Measurements from ENCODE around the gene EEF2KMT.
A peak's percentile ranks its signal among the peaks of the same experiment; 100 is the strongest.

The EEF2KMT gene

DNA sequence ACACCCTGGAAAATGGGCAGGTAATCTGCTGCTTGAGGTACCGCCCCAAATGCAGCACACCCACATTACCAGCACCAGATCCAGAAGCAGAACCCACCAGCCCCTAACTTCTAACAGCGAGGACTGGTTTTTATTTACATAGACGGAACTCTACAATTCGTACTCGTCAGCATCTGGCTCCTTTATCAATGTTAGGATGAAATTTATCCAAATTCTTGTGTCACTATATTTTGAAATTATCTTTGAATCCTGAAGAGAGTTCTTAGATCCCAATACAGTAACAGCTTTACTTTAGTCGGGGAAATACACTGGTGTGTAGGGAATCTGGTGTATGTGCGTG, 26.3 kb downstream of the EEF2KMT start:
- peak overlapping the region; percentile 94 for H2AFZ ChIP-seq (ENCODE audit: low read length)
- no peaks in the 10 kb centered on the region for H3K27me3 ChIP-seq (ENCODE audit: insufficient read depth, low read length, poor library complexity, severe bottlenecking)
- peak overlapping the region; percentile 72 for H3K9ac ChIP-seq (ENCODE audit: low read depth, low read length, poor library complexity, severe bottlenecking)
- TF ChIP-seq EZH2phosphoT487 (IDR thresholded peaks at IDR 0.05; ENCODE audit: borderline replicate concordance) = no peak
- TF ChIP-seq, protein P1, sequence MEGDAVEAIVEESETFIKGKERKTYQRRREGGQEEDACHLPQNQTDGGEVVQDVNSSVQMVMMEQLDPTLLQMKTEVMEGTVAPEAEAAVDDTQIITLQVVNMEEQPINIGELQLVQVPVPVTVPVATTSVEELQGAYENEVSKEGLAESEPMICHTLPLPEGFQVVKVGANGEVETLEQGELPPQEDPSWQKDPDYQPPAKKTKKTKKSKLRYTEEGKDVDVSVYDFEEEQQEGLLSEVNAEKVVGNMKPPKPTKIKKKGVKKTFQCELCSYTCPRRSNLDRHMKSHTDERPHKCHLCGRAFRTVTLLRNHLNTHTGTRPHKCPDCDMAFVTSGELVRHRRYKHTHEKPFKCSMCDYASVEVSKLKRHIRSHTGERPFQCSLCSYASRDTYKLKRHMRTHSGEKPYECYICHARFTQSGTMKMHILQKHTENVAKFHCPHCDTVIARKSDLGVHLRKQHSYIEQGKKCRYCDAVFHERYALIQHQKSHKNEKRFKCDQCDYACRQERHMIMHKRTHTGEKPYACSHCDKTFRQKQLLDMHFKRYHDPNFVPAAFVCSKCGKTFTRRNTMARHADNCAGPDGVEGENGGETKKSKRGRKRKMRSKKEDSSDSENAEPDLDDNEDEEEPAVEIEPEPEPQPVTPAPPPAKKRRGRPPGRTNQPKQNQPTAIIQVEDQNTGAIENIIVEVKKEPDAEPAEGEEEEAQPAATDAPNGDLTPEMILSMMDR (conservative IDR thresholded peaks at IDR 0.05; ENCODE audit: low read length) = no peak
- no peaks in the 10 kb centered on the region for H3K36me3 ChIP-seq (ENCODE audit: insufficient read depth, low read length)
- H3K4me1 ChIP-seq (ENCODE audit: insufficient read depth, low read length, poor library complexity, severe bottlenecking) = peaks cover 5% of the 10 kb centered on the region
- H3K79me2 ChIP-seq (ENCODE audit: insufficient read depth, low read length) = peaks cover 5% of the 10 kb centered on the region; the same call in 1 of the 2 replicates
- H3K4me3 ChIP-seq (ENCODE audit: low read length, poor library complexity, severe bottlenecking) = peak overlapping the region; percentile 84
- H3F3A ChIP-seq (ENCODE audit: low read depth) = no peaks in the 10 kb centered on the region
- H3K4me2 ChIP-seq (ENCODE audit: low read depth, low read length, poor library complexity, severe bottlenecking) = peak overlapping the region; percentile 79
- H4K20me1 ChIP-seq (ENCODE audit: insufficient read depth, low read length, poor library complexity, severe bottlenecking) = no peaks in the 10 kb centered on the region
- H3K9me3 ChIP-seq (ENCODE audit: insufficient read depth, low read depth, low read length) = no peaks in the 10 kb centered on the region
- H3K9me2 ChIP-seq (replicated peaks; ENCODE audit: low read depth, low read length) = no peaks in the 10 kb centered on the region

DNA sequence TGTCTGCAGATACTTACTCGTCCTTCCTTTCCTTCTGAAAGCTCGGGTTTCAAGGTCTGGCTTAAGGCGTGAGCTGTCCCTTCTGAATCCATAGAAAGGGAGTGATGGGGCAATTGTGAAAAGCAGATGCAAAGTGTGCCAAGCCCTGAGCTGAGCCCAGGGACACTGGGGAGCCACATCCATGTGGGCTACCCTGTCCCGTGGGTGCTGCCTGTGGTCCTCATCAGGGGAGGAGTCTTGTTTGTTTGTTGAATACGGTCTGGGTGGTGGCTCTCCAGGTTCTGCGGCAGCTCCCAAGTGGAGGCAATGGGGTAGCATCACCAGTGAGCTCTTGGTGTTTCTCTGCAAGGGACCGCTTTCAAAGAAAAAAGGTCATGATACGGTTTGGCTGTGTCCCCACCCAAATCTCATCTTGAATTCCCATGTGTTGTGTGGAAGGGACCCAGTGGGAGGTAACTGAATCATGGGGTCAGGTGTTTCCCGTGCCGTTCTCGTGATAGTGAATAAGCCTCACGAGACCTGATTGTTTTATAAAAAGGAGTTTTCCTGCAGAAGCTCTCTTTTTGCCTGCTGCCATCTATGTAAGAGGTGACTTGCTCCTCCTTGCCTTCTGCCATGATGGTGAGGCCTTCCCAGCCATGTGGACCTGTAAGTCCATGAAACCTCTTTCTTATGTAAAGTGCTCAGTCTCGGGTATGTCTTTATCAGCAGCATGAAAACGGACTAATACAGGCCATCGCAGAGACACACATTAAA, 27.0 kb downstream of the EEF2KMT start:
- no peak overlapping the region for H2AFZ ChIP-seq (ENCODE audit: low read length)
- no peak overlapping the region for H3K4me3 ChIP-seq (ENCODE audit: low read length, poor library complexity, severe bottlenecking)
- H3K9me3 ChIP-seq (ENCODE audit: insufficient read depth, low read depth, low read length) = no peaks in the 10 kb centered on the region
- no peak for TF ChIP-seq EZH2phosphoT487 (IDR thresholded peaks at IDR 0.05; ENCODE audit: borderline replicate concordance)
- TF ChIP-seq, protein P1 (conservative IDR thresholded peaks at IDR 0.05; ENCODE audit: low read length) = no peak
- no peaks in the 10 kb centered on the region for H4K20me1 ChIP-seq (ENCODE audit: insufficient read depth, low read length, poor library complexity, severe bottlenecking)
- no peaks in the 10 kb centered on the region for H3F3A ChIP-seq (ENCODE audit: low read depth)
- H3K9me2 ChIP-seq (replicated peaks; ENCODE audit: low read depth, low read length) = no peaks in the 10 kb centered on the region
- peaks cover 5% of the 10 kb centered on the region for H3K4me1 ChIP-seq (ENCODE audit: insufficient read depth, low read length, poor library complexity, severe bottlenecking)
- H3K4me2 ChIP-seq (ENCODE audit: low read depth, low read length, poor library complexity, severe bottlenecking) = peak overlapping the region; percentile 79
- no peaks in the 10 kb centered on the region for H3K27me3 ChIP-seq (ENCODE audit: insufficient read depth, low read length, poor library complexity, severe bottlenecking)
- peaks cover 5% of the 10 kb centered on the region; the same call in 1 of the 2 replicates for H3K79me2 ChIP-seq (ENCODE audit: insufficient read depth, low read length)
- no peak overlapping the region for H3K9ac ChIP-seq (ENCODE audit: low read depth, low read length, poor library complexity, severe bottlenecking)
- no peaks in the 10 kb centered on the region for H3K36me3 ChIP-seq (ENCODE audit: insufficient read depth, low read length)

DNA sequence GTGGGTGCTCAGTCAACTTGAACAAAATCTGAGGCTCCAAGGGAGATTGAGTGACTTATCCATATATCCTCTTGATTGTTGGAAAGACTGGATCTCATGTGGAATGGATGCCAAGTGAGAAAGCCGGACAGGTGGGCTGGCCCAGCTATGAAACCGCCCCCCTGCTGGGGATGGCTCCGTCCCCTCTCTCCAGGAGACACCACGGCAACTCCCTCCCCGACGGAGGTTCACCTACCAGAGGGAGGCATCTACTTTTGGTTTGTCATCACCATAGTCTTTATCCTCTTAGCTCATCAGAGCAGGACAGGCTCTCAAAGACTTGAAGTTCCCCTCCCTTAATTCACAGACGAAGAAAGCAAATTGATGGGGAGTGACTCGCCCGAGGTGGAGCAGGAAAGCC, 27.7 kb downstream of the EEF2KMT start:
- Histone ChIP-seq H3K79me2 (ENCODE audit: insufficient read depth, low read length) (peaks cover 5% of the 10 kb centered on the region; the same call in 1 of the 2 replicates), H3K4me1 (ENCODE audit: insufficient read depth, low read length, poor library complexity, severe bottlenecking) (peaks cover 5% of the 10 kb centered on the region), H3K4me3 (ENCODE audit: low read length, poor library complexity, severe bottlenecking) (no peak overlapping the region), H3K36me3 (ENCODE audit: insufficient read depth, low read length) (no peaks in the 10 kb centered on the region), H4K20me1 (ENCODE audit: insufficient read depth, low read length, poor library complexity, severe bottlenecking) (no peaks in the 10 kb centered on the region), H3F3A (ENCODE audit: low read depth) (no peaks in the 10 kb centered on the region), H3K9me2 (replicated peaks; ENCODE audit: low read depth, low read length) (no peaks in the 10 kb centered on the region), H3K9ac (ENCODE audit: low read depth, low read length, poor library complexity, severe bottlenecking) (no peak overlapping the region), H3K4me2 (ENCODE audit: low read depth, low read length, poor library complexity, severe bottlenecking) (no peak overlapping the region), H2AFZ (ENCODE audit: low read length) (no peak overlapping the region), H3K9me3 (ENCODE audit: insufficient read depth, low read depth, low read length) (no peaks in the 10 kb centered on the region), H3K27me3 (ENCODE audit: insufficient read depth, low read length, poor library complexity, severe bottlenecking) (no peaks in the 10 kb centered on the region)
- no peak for TF ChIP-seq EZH2phosphoT487 (IDR thresholded peaks at IDR 0.05; ENCODE audit: borderline replicate concordance)
- TF ChIP-seq, protein P1 (conservative IDR thresholded peaks at IDR 0.05; ENCODE audit: low read length) = no peak
